T-helper 17 cell (primary cell): Measurements from ENCODE around the gene NDUFAF7. TPM values are rescaled to one million over a fixed set of nuclear protein-coding genes. Genes with fewer than 3 reads are reported as not detected.
A peak's percentile ranks its signal among the peaks of the same experiment; 100 is the strongest.

Experiments
- ATAC-seq: fragments of 150-1000 bp; cut with Tn5 transposase; 2 replicates; pipeline ENCODE4 v1.10.0; 2021; ENCODE audit warnings: mild to moderate bottlenecking, moderate library complexity
- DNase-seq, 3 donors: peaks; one replicate each; pipeline versions ENCODE4 v3.0.0 to v3.0.0-alpha.2; 2020 to 2021
- H3K9me3 ChIP-seq: one replicate; pipeline ENCODE4 v1.7.0; 2013; ENCODE audit warnings: low read length, mild to moderate bottlenecking; ENCODE audit not compliant: control insufficient read depth, poor library complexity, severe bottlenecking
- H3K27ac Mint-ChIP-seq: one replicate; pipeline ENCODE4 v1.8.0; 2022; ENCODE audit warnings: mild to moderate bottlenecking, moderate library complexity, mixed read lengths
- H3K27me3 Mint-ChIP-seq: one replicate; pipeline ENCODE4 v1.8.0; 2022; ENCODE audit warnings: mixed read lengths
- H3K36me3 Mint-ChIP-seq: one replicate; pipeline ENCODE4 v1.8.0; 2022; ENCODE audit warnings: low read depth, mixed read lengths
- H3K4me1 Mint-ChIP-seq: one replicate; pipeline ENCODE4 v1.8.0; 2022; ENCODE audit warnings: mild to moderate bottlenecking, mixed read lengths
- H3K4me3 Mint-ChIP-seq: one replicate; pipeline ENCODE4 v1.8.0; 2022; ENCODE audit warnings: mild to moderate bottlenecking, moderate library complexity, mixed read lengths
- total RNA-seq, 4 donors: library from RNA in 2 of 4; stranded (reverse) in 2 of 4; gene quantifications; one replicate each; pipeline ENCODE4 v1.2.3 and lab custom pipeline; 2022 to 2026

Gene NDUFAF7
- total RNA-seq, 2 donors from 2014 or later, result 22.3 to 23.2 TPM

- Mint-ChIP-seq H3K4me3 (no peak overlapping the region), H3K27me3 (no peaks in the 10 kb centered on the region), H3K36me3 (peaks cover 6% of the 10 kb centered on the region), H3K4me1 (peaks cover 26% of the 10 kb centered on the region), H3K27ac (no peak overlapping the region)
- ATAC-seq, result no peak
- DNase-seq, result no peak
- no peaks in the 10 kb centered on the region for H3K9me3 ChIP-seq
Measured at GRCh38 chr2:37228788-37229187, 2.7 kb upstream of the NDUFAF7 start.

DNA sequence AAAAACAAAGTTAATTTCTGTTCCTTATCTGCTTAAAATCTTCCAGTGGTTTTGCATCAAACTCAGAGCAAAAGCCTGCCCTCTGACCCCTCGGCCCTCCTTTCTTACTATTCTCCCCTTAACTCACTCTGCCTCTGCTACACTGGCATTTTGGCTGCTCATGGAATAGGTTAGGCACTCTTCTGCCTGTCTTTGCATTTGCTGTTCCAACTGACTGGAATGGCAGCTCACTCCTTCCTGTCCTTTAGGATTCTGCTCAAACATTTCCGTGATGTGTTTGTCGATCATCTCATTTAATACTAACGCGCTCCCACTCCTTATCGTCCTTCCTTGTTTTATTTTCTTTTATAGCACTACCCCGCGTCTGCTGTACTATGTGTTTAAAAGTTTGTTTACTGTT lies 877 bp upstream of the NDUFAF7 start:
- no peak for ATAC-seq
- no peak overlapping the region for H3K4me3 Mint-ChIP-seq
- H3K4me1 Mint-ChIP-seq, result peaks cover 23% of the 10 kb centered on the region

GRCh38 chr2:37232131-37232933 lies 874 bp downstream of the NDUFAF7 start:
- no peak for ATAC-seq
- peaks cover 7% of the 10 kb centered on the region for H3K36me3 Mint-ChIP-seq
- DNase-seq, result no peak
- H3K4me1 Mint-ChIP-seq, result peaks cover 17% of the 10 kb centered on the region
- H3K27me3 Mint-ChIP-seq, result no peaks in the 10 kb centered on the region
- no peak overlapping the region for H3K4me3 Mint-ChIP-seq
- H3K27ac Mint-ChIP-seq, result no peak overlapping the region
- H3K9me3 ChIP-seq, result no peaks in the 10 kb centered on the region

More for the DNA sequence above, 877 bp upstream of the NDUFAF7 start:
- no peak for DNase-seq
- Mint-ChIP-seq H3K27ac (no peak overlapping the region), H3K36me3 (peaks cover 8% of the 10 kb centered on the region), H3K27me3 (no peaks in the 10 kb centered on the region)
- H3K9me3 ChIP-seq, result no peaks in the 10 kb centered on the region

DNA sequence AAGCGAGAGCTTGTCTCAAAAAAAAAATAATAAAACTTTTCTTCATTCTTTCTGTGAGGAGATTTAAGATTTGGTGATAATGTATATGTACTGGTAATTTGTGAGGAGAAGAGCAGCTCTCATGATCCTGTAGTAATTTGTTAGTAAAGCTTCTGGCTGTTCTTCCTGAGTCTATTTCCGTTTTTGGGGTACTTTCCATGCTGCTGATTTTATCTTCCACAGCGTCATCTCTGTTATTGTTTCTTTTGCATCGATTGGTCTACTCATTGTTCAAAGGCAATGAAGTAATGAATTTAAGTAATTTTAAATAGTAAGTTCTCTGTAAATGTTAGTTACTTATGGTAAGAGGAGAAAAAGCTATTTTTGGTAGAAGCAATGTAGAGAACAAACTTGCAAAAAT lies 12.0 kb downstream of the NDUFAF7 start:
- no peaks in the 10 kb centered on the region for H3K9me3 ChIP-seq
- Mint-ChIP-seq H3K27ac (peak overlapping the region; percentile 85), H3K36me3 (peaks cover 13% of the 10 kb centered on the region), H3K4me3 (no peak overlapping the region), H3K27me3 (no peaks in the 10 kb centered on the region), H3K4me1 (peaks cover 14% of the 10 kb centered on the region)
- DNase-seq (no peak), ATAC-seq (peak; percentile 88)

- DNase-seq, result no peak
- peak; percentile 55 for ATAC-seq
- Mint-ChIP-seq H3K4me1 (peaks cover 14% of the 10 kb centered on the region), H3K27ac (peak overlapping the region; percentile 85), H3K27me3 (no peaks in the 10 kb centered on the region), H3K4me3 (no peak overlapping the region), H3K36me3 (peaks cover 13% of the 10 kb centered on the region)
- no peaks in the 10 kb centered on the region for H3K9me3 ChIP-seq
Measured at GRCh38 chr2:37244017-37244416, 12.6 kb downstream of the NDUFAF7 start.

GRCh38 chr2:37244755-37245154 lies 13.3 kb downstream of the NDUFAF7 start:
- Mint-ChIP-seq H3K36me3 (peaks cover 13% of the 10 kb centered on the region), H3K27me3 (no peaks in the 10 kb centered on the region), H3K4me3 (no peak overlapping the region), H3K27ac (peak overlapping the region; percentile 85), H3K4me1 (peaks cover 11% of the 10 kb centered on the region)
- DNase-seq (no peak), ATAC-seq (no peak)
- no peaks in the 10 kb centered on the region for H3K9me3 ChIP-seq

GRCh38 chr2:37246205-37246604 lies 14.7 kb downstream of the NDUFAF7 start:
- Mint-ChIP-seq H3K27ac (no peak overlapping the region), H3K4me1 (peaks cover 11% of the 10 kb centered on the region), H3K36me3 (peaks cover 13% of the 10 kb centered on the region), H3K4me3 (no peak overlapping the region), H3K27me3 (no peaks in the 10 kb centered on the region)
- no peaks in the 10 kb centered on the region for H3K9me3 ChIP-seq
- DNase-seq, result no peak
- no peak for ATAC-seq

DNA sequence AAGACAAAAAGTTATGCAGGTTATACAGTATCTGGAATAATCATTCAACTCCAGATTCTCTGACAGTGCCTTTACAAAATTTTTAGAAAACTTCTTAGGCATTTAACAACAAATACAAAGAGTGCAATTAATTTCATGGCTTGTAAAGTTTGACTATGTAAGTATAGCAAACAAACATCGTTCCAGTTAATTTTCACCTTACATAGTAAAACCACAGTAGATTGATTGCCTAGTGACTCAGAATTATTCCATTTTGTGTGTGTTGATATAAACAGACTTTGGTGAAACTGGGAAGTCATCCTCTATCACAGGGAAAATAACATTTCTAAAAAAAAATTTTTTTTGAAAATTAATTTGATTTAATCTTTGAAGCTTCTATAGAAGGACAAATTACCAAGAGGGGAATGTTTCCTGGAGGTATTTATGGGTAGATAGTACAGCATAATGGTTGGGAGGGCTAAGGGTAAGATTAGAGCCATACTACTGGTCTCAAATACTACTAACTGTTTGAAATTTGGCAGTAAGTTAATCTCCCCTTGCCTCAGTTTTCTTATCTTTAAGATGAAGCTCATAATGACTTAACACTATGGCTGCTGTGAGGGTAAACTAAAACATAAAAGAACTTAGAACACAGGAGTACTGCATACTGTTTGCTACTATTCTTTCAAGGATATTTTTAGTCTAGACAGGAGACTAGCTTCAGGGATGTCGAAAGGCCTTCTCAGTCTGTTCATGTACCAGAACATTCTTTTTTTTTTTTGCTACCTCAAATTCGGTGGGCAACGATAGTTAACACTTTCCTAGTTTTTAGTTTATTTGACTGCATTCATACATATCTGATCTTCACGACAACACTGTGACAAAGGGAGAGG lies 19.6 kb downstream of the NDUFAF7 start:
- H3K9me3 ChIP-seq, result no peaks in the 10 kb centered on the region
- ATAC-seq (no peak), DNase-seq (no peak)
- H3K36me3 Mint-ChIP-seq, result peaks cover 13% of the 10 kb centered on the region
- peaks cover 2% of the 10 kb centered on the region for H3K4me1 Mint-ChIP-seq
- H3K27ac Mint-ChIP-seq, result no peak overlapping the region
- H3K4me3 Mint-ChIP-seq, result no peak overlapping the region
- H3K27me3 Mint-ChIP-seq, result no peaks in the 10 kb centered on the region

DNA sequence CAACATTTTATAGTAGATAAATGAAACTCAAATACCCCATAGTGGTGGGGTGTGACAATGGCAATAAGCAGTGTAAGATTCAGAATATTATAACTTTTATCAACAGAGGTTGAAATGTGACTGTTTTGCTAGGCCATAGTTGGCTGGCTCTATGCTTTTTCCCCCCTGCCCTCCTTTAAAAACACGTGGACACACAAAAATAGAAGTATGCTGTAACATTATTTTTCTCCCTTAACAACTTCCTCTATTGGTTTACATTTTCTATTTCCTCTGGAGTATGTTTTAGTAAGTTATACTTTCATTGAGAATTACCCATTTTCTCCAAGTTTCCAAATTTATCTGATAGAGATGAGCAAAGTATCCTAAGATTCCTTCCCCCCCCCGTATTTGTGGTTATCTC lies 31.1 kb downstream of the NDUFAF7 start:
- no peak for DNase-seq
- no peaks in the 10 kb centered on the region for H3K9me3 ChIP-seq
- peak overlapping the region; percentile 19 for H3K27ac Mint-ChIP-seq
- peaks cover 8% of the 10 kb centered on the region for H3K4me1 Mint-ChIP-seq
- ATAC-seq, result no peak
- peaks cover 3% of the 10 kb centered on the region for H3K36me3 Mint-ChIP-seq
- no peak overlapping the region for H3K4me3 Mint-ChIP-seq
- no peaks in the 10 kb centered on the region for H3K27me3 Mint-ChIP-seq

GRCh38 chr2:37263839-37264238 lies 32.4 kb downstream of the NDUFAF7 start:
- DNase-seq (no peak), ATAC-seq (no peak)
- peaks cover 15% of the 10 kb centered on the region for H3K4me1 Mint-ChIP-seq
- no peaks in the 10 kb centered on the region for H3K9me3 ChIP-seq
- H3K36me3 Mint-ChIP-seq, result peaks cover 8% of the 10 kb centered on the region
- peak overlapping the region; percentile 57 for H3K27ac Mint-ChIP-seq
- H3K27me3 Mint-ChIP-seq, result no peaks in the 10 kb centered on the region
- no peak overlapping the region for H3K4me3 Mint-ChIP-seq

DNA sequence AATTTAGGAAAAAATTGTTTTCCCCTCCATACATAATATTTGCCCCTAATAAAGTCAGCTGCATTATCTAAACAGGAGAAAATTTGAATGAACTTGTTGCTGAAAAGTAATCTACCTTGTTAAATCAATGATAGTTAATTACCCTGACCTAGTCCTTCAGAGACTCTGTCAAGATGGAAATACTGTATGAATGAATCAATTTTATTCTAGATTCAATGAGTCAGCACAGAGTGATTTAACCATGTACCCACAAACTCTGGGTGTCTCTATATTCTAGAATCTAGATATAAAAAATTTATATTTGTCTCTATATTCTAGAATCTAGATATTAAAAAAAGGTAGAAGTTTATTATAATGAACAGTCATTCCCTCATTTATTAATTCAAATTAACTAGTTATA lies 36.2 kb downstream of the NDUFAF7 start:
- peaks cover 8% of the 10 kb centered on the region for H3K36me3 Mint-ChIP-seq
- DNase-seq, result no peak
- H3K27ac Mint-ChIP-seq, result no peak overlapping the region
- no peak for ATAC-seq
- peaks cover 15% of the 10 kb centered on the region for H3K4me1 Mint-ChIP-seq
- H3K9me3 ChIP-seq, result no peaks in the 10 kb centered on the region
- H3K4me3 Mint-ChIP-seq, result no peak overlapping the region
- H3K27me3 Mint-ChIP-seq, result no peaks in the 10 kb centered on the region

- DNase-seq (no peak), ATAC-seq (no peak)
- H3K4me3 Mint-ChIP-seq, result no peak overlapping the region
- no peak overlapping the region for H3K27ac Mint-ChIP-seq
- peaks cover 15% of the 10 kb centered on the region for H3K4me1 Mint-ChIP-seq
- H3K27me3 Mint-ChIP-seq, result no peaks in the 10 kb centered on the region
- no peaks in the 10 kb centered on the region for H3K9me3 ChIP-seq
- peaks cover 8% of the 10 kb centered on the region for H3K36me3 Mint-ChIP-seq
Measured at GRCh38 chr2:37268111-37268510, 36.7 kb downstream of the NDUFAF7 start.

DNA sequence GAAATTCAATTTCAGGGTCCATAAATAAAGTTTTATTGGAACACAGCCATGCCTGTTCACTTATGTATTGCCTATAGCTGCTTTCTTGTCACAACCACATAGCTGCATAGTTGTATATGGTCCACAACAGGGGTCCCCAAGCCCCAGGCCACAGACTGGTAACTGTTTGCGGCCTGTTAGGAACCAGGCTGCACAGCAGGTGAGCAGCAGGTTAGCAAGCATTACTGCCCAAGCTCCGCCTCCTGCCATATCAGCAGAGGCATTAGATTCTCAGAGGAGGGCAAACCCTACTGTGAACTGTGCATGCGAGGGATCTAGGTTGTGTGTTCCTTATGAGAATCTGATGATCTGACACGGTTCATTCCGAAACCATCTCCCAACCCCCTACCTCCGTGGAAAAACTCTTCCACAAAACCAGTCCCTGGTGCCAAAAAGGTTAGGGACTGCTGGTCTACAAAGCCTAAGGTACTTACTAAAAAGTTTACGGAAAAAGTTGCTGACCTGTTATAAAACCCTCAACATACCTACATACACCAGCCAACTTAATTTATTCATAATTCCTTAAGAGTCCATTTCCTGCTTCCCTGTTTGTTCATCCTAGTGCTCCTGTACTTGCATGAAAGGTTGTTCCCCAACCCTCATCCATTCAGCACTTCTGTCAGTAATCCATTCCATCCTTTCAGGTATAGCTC lies 40.1 kb downstream of the NDUFAF7 start:
- H3K9me3 ChIP-seq, result no peaks in the 10 kb centered on the region
- no peak overlapping the region for H3K4me3 Mint-ChIP-seq
- peaks cover 5% of the 10 kb centered on the region for H3K36me3 Mint-ChIP-seq
- H3K27me3 Mint-ChIP-seq, result no peaks in the 10 kb centered on the region
- peak overlapping the region; percentile 8 for H3K27ac Mint-ChIP-seq
- no peak for ATAC-seq
- H3K4me1 Mint-ChIP-seq, result peaks cover 10% of the 10 kb centered on the region
- no peak for DNase-seq
